ENCODE results near the gene SLC12A5.

SLC12A5 gene

GRCh38 chr20:46073443-46073842, 44.4 kb downstream of the SLC12A5 start:
- TF ChIP-seq, protein P1, sequence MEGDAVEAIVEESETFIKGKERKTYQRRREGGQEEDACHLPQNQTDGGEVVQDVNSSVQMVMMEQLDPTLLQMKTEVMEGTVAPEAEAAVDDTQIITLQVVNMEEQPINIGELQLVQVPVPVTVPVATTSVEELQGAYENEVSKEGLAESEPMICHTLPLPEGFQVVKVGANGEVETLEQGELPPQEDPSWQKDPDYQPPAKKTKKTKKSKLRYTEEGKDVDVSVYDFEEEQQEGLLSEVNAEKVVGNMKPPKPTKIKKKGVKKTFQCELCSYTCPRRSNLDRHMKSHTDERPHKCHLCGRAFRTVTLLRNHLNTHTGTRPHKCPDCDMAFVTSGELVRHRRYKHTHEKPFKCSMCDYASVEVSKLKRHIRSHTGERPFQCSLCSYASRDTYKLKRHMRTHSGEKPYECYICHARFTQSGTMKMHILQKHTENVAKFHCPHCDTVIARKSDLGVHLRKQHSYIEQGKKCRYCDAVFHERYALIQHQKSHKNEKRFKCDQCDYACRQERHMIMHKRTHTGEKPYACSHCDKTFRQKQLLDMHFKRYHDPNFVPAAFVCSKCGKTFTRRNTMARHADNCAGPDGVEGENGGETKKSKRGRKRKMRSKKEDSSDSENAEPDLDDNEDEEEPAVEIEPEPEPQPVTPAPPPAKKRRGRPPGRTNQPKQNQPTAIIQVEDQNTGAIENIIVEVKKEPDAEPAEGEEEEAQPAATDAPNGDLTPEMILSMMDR (IDR thresholded peaks at IDR 0.05; ENCODE audit: low read length, missing control alignments): no peak
- DNase-seq (ENCODE audit: low read depth): no peak
- no peak overlapping the region for H3K4me3 ChIP-seq (replicated peaks; ENCODE audit: low read depth, low read length)

DNA sequence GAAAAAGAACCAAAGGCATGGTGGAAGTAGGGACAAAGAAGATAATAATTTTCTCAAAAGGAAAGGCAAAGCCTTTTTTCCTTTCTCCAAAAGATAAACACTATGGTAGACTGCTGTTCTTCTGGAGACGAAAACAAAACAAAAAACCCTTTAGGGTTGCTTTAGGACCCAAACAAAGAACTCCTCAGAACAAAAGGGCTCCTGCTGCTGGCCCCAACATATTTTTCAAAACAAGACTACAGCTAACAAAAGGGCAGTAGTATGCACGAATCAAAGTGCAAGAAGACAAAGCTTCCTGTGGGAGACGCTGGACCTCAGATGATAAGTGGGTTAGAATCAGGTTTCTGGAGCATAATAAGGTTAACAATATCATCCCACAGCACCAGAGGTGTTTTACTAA, 45.0 kb downstream of the SLC12A5 start:
- no peak for DNase-seq (ENCODE audit: low read depth)
- H3K4me3 ChIP-seq (replicated peaks; ENCODE audit: low read depth, low read length): no peak overlapping the region
- TF ChIP-seq, protein P1 (IDR thresholded peaks at IDR 0.05; ENCODE audit: low read length, missing control alignments): no peak

- DNase-seq (ENCODE audit: low read depth): no peak
- TF ChIP-seq, protein P1 (IDR thresholded peaks at IDR 0.05; ENCODE audit: low read length, missing control alignments): no peak
- no peak overlapping the region for H3K4me3 ChIP-seq (replicated peaks; ENCODE audit: low read depth, low read length)
These were observed 47.8 kb downstream of the SLC12A5 start for GRCh38 chr20:46076806-46077205.

DNA sequence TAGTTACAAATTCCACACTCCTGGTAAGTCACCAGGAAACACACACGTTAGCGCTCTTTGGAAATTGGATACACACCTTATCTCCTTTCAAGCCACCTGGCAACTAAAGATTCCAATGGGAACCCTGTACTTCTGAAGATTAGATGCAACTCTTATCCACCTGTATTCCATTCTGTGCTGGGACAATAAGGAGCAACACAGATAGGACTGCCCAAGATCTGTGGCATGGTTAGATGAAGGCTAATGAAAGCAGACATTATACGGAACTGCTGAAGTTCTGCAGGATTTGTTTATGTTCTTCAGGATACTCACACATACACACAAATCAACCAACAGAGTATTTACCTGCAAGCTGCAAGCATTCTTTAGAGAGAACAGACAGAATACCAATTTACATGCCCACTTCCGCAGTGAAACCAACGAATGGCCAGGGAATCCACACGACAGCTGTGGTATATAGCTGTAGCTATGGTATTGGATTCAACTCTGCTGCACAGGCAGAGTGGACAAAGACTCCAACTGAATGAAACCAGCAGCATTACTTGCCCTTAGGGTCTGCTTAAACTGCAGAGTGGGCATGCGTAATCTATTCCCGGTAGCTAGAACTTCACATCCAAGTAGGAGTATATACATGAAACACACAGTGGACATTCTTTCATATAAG, 48.8 kb downstream of the SLC12A5 start:
- TF ChIP-seq, protein P1 (IDR thresholded peaks at IDR 0.05; ENCODE audit: low read length, missing control alignments): no peak
- DNase-seq (ENCODE audit: low read depth): no peak
- H3K4me3 ChIP-seq (replicated peaks; ENCODE audit: low read depth, low read length): no peak overlapping the region

- DNase-seq (ENCODE audit: low read depth): no peak
- TF ChIP-seq, protein P1 (IDR thresholded peaks at IDR 0.05; ENCODE audit: low read length, missing control alignments): no peak
- H3K4me3 ChIP-seq (replicated peaks; ENCODE audit: low read depth, low read length): no peak overlapping the region
These were observed 49.9 kb downstream of the SLC12A5 start for GRCh38 chr20:46078954-46079353.

DNA sequence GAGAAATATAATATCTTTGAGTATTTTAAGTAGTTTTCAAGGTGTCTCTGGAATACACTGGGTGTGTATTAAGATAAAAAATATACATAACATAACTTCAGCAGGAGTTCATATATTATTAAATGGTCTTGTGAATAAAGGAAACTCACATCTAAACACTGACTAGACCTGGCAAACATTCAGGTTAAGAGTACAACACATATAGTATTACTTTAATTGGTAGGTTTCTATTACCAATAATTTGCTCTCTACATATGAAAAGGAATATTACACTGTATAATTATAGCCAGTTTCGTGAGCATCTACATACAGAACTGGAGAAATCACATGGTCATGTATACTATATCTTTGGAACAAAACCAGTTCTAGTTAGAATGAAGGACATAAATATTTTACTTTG, 52.1 kb downstream of the SLC12A5 start:
- no peak overlapping the region for H3K4me3 ChIP-seq (replicated peaks; ENCODE audit: low read depth, low read length)
- no peak for DNase-seq (ENCODE audit: low read depth)
- TF ChIP-seq, protein P1 (IDR thresholded peaks at IDR 0.05; ENCODE audit: low read length, missing control alignments): no peak

DNA sequence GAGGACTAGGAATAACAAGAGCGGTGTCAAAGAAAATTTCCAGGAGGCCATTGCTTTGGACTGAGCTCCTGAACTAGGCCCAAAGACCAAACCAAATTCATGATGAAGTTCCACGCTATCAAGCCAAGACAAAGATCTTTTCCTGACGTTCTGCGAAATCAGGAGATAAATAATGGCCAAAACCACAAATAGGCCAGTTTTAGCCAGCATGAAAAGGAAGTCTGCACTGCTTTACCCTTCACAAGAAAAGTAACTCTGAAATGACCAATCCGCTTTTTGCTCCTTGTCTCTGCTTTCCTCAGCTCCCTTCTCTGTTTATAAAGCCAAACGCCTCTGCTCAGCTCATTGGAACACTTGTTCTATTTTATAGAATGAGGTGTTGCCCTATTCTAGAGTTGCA, 54.1 kb downstream of the SLC12A5 start:
- H3K4me3 ChIP-seq (replicated peaks; ENCODE audit: low read depth, low read length): no peak overlapping the region
- no peak for DNase-seq (ENCODE audit: low read depth)
- TF ChIP-seq, protein P1 (IDR thresholded peaks at IDR 0.05; ENCODE audit: low read length, missing control alignments): no peak
